ENCODE measurements around the gene TTC9C. TPM values are rescaled to one million over a fixed set of nuclear protein-coding genes. Genes with fewer than 3 reads are reported as not detected.

Gene TTC9C
- polyA plus RNA-seq, 1 donor (not counting 4 experiments of a cell fraction or from before 2014, with no cell fraction given), result 26.1 TPM

DNA sequence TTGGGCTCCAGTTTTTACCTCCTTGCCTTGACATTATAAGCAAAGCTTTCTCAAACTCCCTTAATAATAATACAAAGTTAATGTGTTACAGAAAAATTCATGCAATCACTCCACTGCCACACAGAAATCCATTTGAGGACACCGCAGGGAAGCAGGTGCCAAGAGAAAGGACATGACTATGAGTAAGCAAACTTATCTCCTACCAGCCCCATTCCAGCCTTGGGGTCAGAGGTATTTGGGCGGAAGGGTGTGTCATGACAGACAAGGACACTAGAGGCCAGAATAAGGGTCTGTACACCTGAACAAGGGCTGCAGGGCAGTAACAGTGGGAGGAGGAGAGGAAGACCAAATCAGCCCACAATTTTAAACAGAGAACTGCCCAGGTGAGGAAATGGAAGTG, 14.9 kb upstream of the TTC9C start:
- Histone ChIP-seq H4K20me1 (ENCODE audit: control insufficient read depth, extremely low read depth, insufficient read depth, low read length) (no peaks in the 10 kb centered on the region), H3K4me3 (ENCODE audit: control insufficient read depth in 2 of 3, extremely low read depth in 1 of 3, insufficient read depth in 2 of 3, low read depth in 1 of 3, low read length in 3 of 3) (no peak overlapping the region), H3K4me1 (ENCODE audit: control insufficient read depth, extremely low read depth, insufficient read depth, low read length) (peaks cover 17% of the 10 kb centered on the region), H3K27ac (ENCODE audit: control insufficient read depth, insufficient read depth, low read length) (no peak overlapping the region), H3K4me2 (ENCODE audit: control insufficient read depth, extremely low read depth, insufficient read depth, low read depth, low read length) (no peak overlapping the region), H3K9me1 (ENCODE audit: control insufficient read depth, extremely low read depth, insufficient read depth, low read length) (no peaks in the 10 kb centered on the region), H3K9ac (ENCODE audit: control insufficient read depth, extremely low read depth, insufficient read depth, low read length) (no peak overlapping the region), H2AFZ (ENCODE audit: control insufficient read depth, low read length) (no peak overlapping the region), H3K9me3 (ENCODE audit: control insufficient read depth, low read depth, low read length) (no peaks in the 10 kb centered on the region), H3K36me3 (ENCODE audit: control insufficient read depth in 2 of 2, extremely low read depth in 1 of 2, insufficient read depth in 2 of 2, low read length in 2 of 2) (peaks cover 26 to 34% of the 10 kb centered on the region in 2 experiments), H3K79me2 (ENCODE audit: control insufficient read depth, insufficient read depth, low read length) (peaks cover 19% of the 10 kb centered on the region), H3K27me3 (ENCODE audit: control insufficient read depth, extremely low read depth, insufficient read depth, low read length) (no peaks in the 10 kb centered on the region)
- TF ChIP-seq, protein P1, sequence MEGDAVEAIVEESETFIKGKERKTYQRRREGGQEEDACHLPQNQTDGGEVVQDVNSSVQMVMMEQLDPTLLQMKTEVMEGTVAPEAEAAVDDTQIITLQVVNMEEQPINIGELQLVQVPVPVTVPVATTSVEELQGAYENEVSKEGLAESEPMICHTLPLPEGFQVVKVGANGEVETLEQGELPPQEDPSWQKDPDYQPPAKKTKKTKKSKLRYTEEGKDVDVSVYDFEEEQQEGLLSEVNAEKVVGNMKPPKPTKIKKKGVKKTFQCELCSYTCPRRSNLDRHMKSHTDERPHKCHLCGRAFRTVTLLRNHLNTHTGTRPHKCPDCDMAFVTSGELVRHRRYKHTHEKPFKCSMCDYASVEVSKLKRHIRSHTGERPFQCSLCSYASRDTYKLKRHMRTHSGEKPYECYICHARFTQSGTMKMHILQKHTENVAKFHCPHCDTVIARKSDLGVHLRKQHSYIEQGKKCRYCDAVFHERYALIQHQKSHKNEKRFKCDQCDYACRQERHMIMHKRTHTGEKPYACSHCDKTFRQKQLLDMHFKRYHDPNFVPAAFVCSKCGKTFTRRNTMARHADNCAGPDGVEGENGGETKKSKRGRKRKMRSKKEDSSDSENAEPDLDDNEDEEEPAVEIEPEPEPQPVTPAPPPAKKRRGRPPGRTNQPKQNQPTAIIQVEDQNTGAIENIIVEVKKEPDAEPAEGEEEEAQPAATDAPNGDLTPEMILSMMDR (optimal IDR thresholded peaks at IDR 0.05 in 1 of 3, IDR thresholded peaks at IDR 0.05 in 1 of 3, conservative IDR thresholded peaks at IDR 0.05 in 1 of 3; ENCODE audit: extremely low read depth in 1 of 3, insufficient read depth in 2 of 3, low read length in 3 of 3), result no peak
- TF ChIP-seq EZH2 (IDR thresholded peaks at IDR 0.05; ENCODE audit: low read length), result no peak
- no peak for DNase-seq (ENCODE audit: low read depth, low spot score)
- no peak for FAIRE-seq
- dilution Hi-C loops (cut with MboI; ENCODE audit: extremely low pct_ligation_motif_present, low sequenced_read_pairs), result no loop called here

DNA sequence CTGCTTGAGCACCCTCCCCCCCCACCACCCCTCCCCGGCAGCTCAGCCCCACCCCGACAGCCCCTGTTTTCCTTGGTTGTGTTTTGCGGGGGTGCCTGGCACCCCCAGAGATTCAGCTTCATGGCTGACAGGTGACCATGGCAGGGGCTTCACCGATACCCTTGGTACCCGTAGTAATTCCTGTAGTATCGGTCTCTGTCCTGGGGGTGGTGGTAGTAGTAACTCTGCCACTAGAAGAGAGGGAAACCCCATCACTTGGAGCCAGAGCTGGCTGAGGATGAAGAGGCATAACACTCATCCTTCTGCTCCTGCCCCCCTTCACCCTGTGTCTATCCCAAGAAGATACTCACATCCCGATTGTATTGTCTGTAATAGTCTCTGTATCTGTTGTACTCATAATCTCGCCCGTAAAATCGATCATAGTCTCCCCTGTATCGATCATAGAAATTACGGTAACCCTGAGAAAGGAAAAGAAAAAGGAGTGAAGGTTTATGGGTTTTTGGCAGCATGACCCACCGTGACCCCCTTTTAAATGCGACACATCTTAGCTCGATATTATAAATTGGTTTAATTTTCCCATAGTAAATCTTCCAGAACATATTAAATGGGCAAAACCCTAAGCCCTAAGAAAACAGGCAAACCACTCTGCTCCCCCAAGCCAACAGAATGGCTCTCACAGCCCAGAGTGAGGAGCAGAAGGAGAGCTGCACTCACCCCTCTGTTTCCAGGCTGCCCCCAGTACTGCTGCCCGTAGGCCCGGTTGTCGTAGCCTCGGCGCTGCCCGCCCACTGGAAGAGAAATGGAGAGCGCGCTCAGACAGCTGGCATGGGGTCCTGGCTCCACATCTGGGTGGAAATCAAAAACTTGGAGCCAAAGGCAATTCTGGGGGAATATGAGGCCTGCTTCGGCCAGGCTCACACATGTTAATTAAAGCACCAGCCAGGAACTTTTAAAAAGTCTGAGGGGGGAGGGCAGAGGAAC, 12.8 kb upstream of the TTC9C start:
- Histone ChIP-seq H3K9me3 (ENCODE audit: control insufficient read depth, low read depth, low read length) (no peaks in the 10 kb centered on the region), H3K36me3 (ENCODE audit: control insufficient read depth in 2 of 2, extremely low read depth in 1 of 2, insufficient read depth in 2 of 2, low read length in 2 of 2) (peaks cover 34 to 41% of the 10 kb centered on the region in 2 experiments), H2AFZ (ENCODE audit: control insufficient read depth, low read length) (no peak overlapping the region), H3K27me3 (ENCODE audit: control insufficient read depth, extremely low read depth, insufficient read depth, low read length) (no peaks in the 10 kb centered on the region), H4K20me1 (ENCODE audit: control insufficient read depth, extremely low read depth, insufficient read depth, low read length) (no peaks in the 10 kb centered on the region), H3K4me2 (ENCODE audit: control insufficient read depth, extremely low read depth, insufficient read depth, low read depth, low read length) (no peak overlapping the region), H3K27ac (ENCODE audit: control insufficient read depth, insufficient read depth, low read length) (no peak overlapping the region), H3K9ac (ENCODE audit: control insufficient read depth, extremely low read depth, insufficient read depth, low read length) (no peak overlapping the region), H3K4me1 (ENCODE audit: control insufficient read depth, extremely low read depth, insufficient read depth, low read length) (no peaks in the 10 kb centered on the region), H3K9me1 (ENCODE audit: control insufficient read depth, extremely low read depth, insufficient read depth, low read length) (no peaks in the 10 kb centered on the region), H3K79me2 (ENCODE audit: control insufficient read depth, insufficient read depth, low read length) (peaks cover 28% of the 10 kb centered on the region), H3K4me3 (ENCODE audit: control insufficient read depth in 2 of 3, extremely low read depth in 1 of 3, insufficient read depth in 2 of 3, low read depth in 1 of 3, low read length in 3 of 3) (no peak overlapping the region)
- TF ChIP-seq, protein P1 (optimal IDR thresholded peaks at IDR 0.05 in 1 of 3, IDR thresholded peaks at IDR 0.05 in 1 of 3, conservative IDR thresholded peaks at IDR 0.05 in 1 of 3; ENCODE audit: extremely low read depth in 1 of 3, insufficient read depth in 2 of 3, low read length in 3 of 3), result no peak
- TF ChIP-seq EZH2 (IDR thresholded peaks at IDR 0.05; ENCODE audit: low read length), result no peak
- FAIRE-seq (no peak), DNase-seq (ENCODE audit: low read depth, low spot score) (no peak)
- dilution Hi-C loops (cut with MboI; ENCODE audit: extremely low pct_ligation_motif_present, low sequenced_read_pairs), result no loop called here

Measured in keratinocyte (primary cell).